ENCODE measurements around the gene MTTP. TPM values are rescaled to one million over a fixed set of nuclear protein-coding genes. Genes with fewer than 3 reads are reported as not detected.
"Not testable (repeated sequence)": the region's sequence is repeated elsewhere in the genome, so short reads cannot be mapped to it uniquely, and the experiment has no call there.

The MTTP gene
- 0.20 TPM for total RNA-seq
- long read RNA-seq: 0 reads

GRCh38 chr4:99574530-99575324 lies at the start of gene MTTP:
Gene MTTP, plus strand, starts transcription at chr4:99574824. Its CDS starts 86 bp downstream, at chr4:99574910.
- no peak for DNase-seq
- Histone ChIP-seq H3K4me3 (no peak within 1 kb of the TSS), H3K4me1 (no peaks in the 10 kb centered on the region), H3K27ac (no peak within 1 kb of the TSS), H3K27me3 (no peaks in the 10 kb centered on the region), H3K9me3 (no peaks in the 10 kb centered on the region), H3K36me3 (no peaks in the 10 kb centered on the region)
- intact Hi-C loops (cut with DNase I): no loop called here
- TF ChIP-seq CTCF (IDR thresholded peaks at IDR 0.05): no peak
- ATAC-seq: no peak

GRCh38 chr4:99529228-99529627 lies 45.4 kb upstream of the MTTP start:
- Histone ChIP-seq H3K4me3 (no peak overlapping the region), H3K4me1 (no peaks in the 10 kb centered on the region), H3K27me3 (no peaks in the 10 kb centered on the region), H3K9me3 (no peaks in the 10 kb centered on the region), H3K27ac (no peak overlapping the region), H3K36me3 (no peaks in the 10 kb centered on the region)
- DNase-seq: no peak
- intact Hi-C loops (cut with DNase I): no loop called here
- no peak for ATAC-seq
- TF ChIP-seq CTCF (IDR thresholded peaks at IDR 0.05): no peak

- Histone ChIP-seq H3K27me3 (no peaks in the 10 kb centered on the region), H3K4me3 (no peak overlapping the region), H3K9me3 (no peaks in the 10 kb centered on the region), H3K4me1 (no peaks in the 10 kb centered on the region), H3K27ac (no peak overlapping the region), H3K36me3 (no peaks in the 10 kb centered on the region)
- TF ChIP-seq CTCF (IDR thresholded peaks at IDR 0.05): no peak
- intact Hi-C loops (cut with DNase I): no loop called here
- no peak for ATAC-seq
- no peak for DNase-seq
Measured at GRCh38 chr4:99529956-99530355, 44.7 kb upstream of the MTTP start.

GRCh38 chr4:99534699-99535098 lies 39.9 kb upstream of the MTTP start:
- H3K27ac ChIP-seq; H3K27me3 ChIP-seq; intact Hi-C loops (cut with DNase I); H3K4me1 ChIP-seq; DNase-seq; H3K9me3 ChIP-seq; H3K4me3 ChIP-seq; H3K36me3 ChIP-seq; ATAC-seq: not testable (repeated sequence)

- DNase-seq (no peak), ATAC-seq (peak; percentile 21)
- no peak overlapping the region for H3K27ac ChIP-seq
- no peaks in the 10 kb centered on the region for H3K36me3 ChIP-seq
- no peaks in the 10 kb centered on the region for H3K9me3 ChIP-seq
- no peak overlapping the region for H3K4me3 ChIP-seq
- TF ChIP-seq CTCF (IDR thresholded peaks at IDR 0.05): no peak
- H3K27me3 ChIP-seq: no peaks in the 10 kb centered on the region
- no peaks in the 10 kb centered on the region for H3K4me1 ChIP-seq
- intact Hi-C loops (cut with DNase I): no loop called here
Measured at GRCh38 chr4:99536271-99536670, 38.4 kb upstream of the MTTP start.

GRCh38 chr4:99536848-99537247 lies 37.8 kb upstream of the MTTP start:
- H3K4me1 ChIP-seq: no peaks in the 10 kb centered on the region
- no peak for TF ChIP-seq CTCF (IDR thresholded peaks at IDR 0.05)
- H3K36me3 ChIP-seq: no peaks in the 10 kb centered on the region
- H3K4me3 ChIP-seq: no peak overlapping the region
- H3K27ac ChIP-seq: no peak overlapping the region
- ATAC-seq: no peak
- no peak for DNase-seq
- H3K27me3 ChIP-seq: no peaks in the 10 kb centered on the region
- no peaks in the 10 kb centered on the region for H3K9me3 ChIP-seq
- intact Hi-C loops (cut with DNase I): no loop called here
